Astrocyte (in vitro differentiated cells and primary cell): ENCODE data around the gene LIPF. TPM values are rescaled to one million over a fixed set of nuclear protein-coding genes. Genes with fewer than 3 reads are reported as not detected.
A peak's percentile ranks its signal among the peaks of the same experiment; 100 is the strongest.

Experiments
- DNase-seq: peaks from one replicate; pipeline ENCODE4 v3.0.0-alpha.2; 2010; ENCODE audit warnings: low read depth
- FAIRE-seq: peaks from 2 replicates; lab custom pipeline; 2011; peaks lifted over from hg19 to GRCh38; lab: Jason Lieb, UNC
- H2AFZ ChIP-seq: 2 replicates; pipeline ENCODE4 v1.6.0; 2012; ENCODE audit warnings: low read depth, low read length, inconsistent platforms
- H3K27ac ChIP-seq: 2 replicates; pipeline ENCODE4 v1.5.1; 2011; ENCODE audit warnings: low read depth, low read length, inconsistent platforms
- H3K27me3 ChIP-seq: 2 replicates; pipeline ENCODE4 v1.6.0; 2011; ENCODE audit warnings: low read length, inconsistent platforms; ENCODE audit not compliant: insufficient read depth
- H3K36me3 ChIP-seq: 2 replicates; pipeline ENCODE4 v1.5.1; 2011; ENCODE audit warnings: low read length, inconsistent platforms; ENCODE audit not compliant: insufficient read depth
- H3K4me1 ChIP-seq: 2 replicates; pipeline ENCODE4 v1.5.1; 2011; ENCODE audit warnings: low read length, inconsistent platforms; ENCODE audit not compliant: insufficient read depth
- H3K4me2 ChIP-seq: 2 replicates; pipeline ENCODE4 v1.6.0; 2012; ENCODE audit warnings: low read length, inconsistent platforms
- H3K4me3 ChIP-seq: 2 replicates; pipeline ENCODE4 v1.5.1; 2011; ENCODE audit warnings: low read depth, mild to moderate bottlenecking, low read length, inconsistent platforms; ENCODE audit not compliant: insufficient read depth
- H3K79me2 ChIP-seq: 2 replicates; pipeline ENCODE4 v1.6.0; 2012; ENCODE audit warnings: mild to moderate bottlenecking, low read length, inconsistent platforms; ENCODE audit not compliant: insufficient read depth
- H3K9ac ChIP-seq: 2 replicates; pipeline ENCODE4 v1.6.0; 2012; ENCODE audit warnings: mild to moderate bottlenecking, low read length, inconsistent platforms
- H3K9me3 ChIP-seq: 2 replicates; pipeline ENCODE4 v1.5.1; 2012; ENCODE audit warnings: low read depth, mild to moderate bottlenecking, low read length, inconsistent platforms; ENCODE audit not compliant: insufficient read depth
- H4K20me1 ChIP-seq: 2 replicates; pipeline ENCODE4 v1.6.0; 2012; ENCODE audit warnings: low read length, inconsistent platforms; ENCODE audit not compliant: insufficient read depth
- H3K27ac Mint-ChIP-seq: one replicate; pipeline ENCODE4 v1.8.0; 2021; ENCODE audit warnings: mild to moderate bottlenecking, mixed read lengths; ENCODE audit not compliant: unreplicated experiment
- H3K27me3 Mint-ChIP-seq: one replicate; pipeline ENCODE4 v1.8.0; 2021; ENCODE audit warnings: low read depth, mixed read lengths; ENCODE audit not compliant: unreplicated experiment
- H3K36me3 Mint-ChIP-seq: one replicate; pipeline ENCODE4 v1.8.0; 2021; ENCODE audit warnings: low read depth, mixed read lengths; ENCODE audit not compliant: unreplicated experiment
- H3K4me1 Mint-ChIP-seq: one replicate; pipeline ENCODE4 v1.8.0; 2021; ENCODE audit warnings: low read depth, mixed read lengths; ENCODE audit not compliant: unreplicated experiment
- H3K4me3 Mint-ChIP-seq: one replicate; pipeline ENCODE4 v1.8.0; 2021; ENCODE audit warnings: mild to moderate bottlenecking, moderate library complexity, mixed read lengths; ENCODE audit not compliant: unreplicated experiment
- H3K9me3 Mint-ChIP-seq: one replicate; pipeline ENCODE4 v1.8.0; 2021; ENCODE audit warnings: mild to moderate bottlenecking, mixed read lengths; ENCODE audit not compliant: unreplicated experiment
- CTCF ChIP-seq: IDR thresholded peaks from 2 replicates; pipeline ENCODE4 v1.5.1; 2011; ENCODE audit warnings: low read depth, mild to moderate bottlenecking, inconsistent platforms, low read length, moderate library complexity; ENCODE audit not compliant: insufficient read depth
- EZH2 ChIP-seq: IDR thresholded peaks from 2 replicates; pipeline ENCODE4 v1.6.1; 2012; ENCODE audit warnings: mild to moderate bottlenecking, low read length, inconsistent platforms; ENCODE audit not compliant: insufficient read depth
- total RNA-seq: library from RNA; stranded (reverse); gene quantifications from 2 replicates; pipeline ENCODE4 v1.2.1, GENCODE V29; 2021

Gene LIPF
- total RNA-seq, 1 donor from 2014 or later = not detected

DNA sequence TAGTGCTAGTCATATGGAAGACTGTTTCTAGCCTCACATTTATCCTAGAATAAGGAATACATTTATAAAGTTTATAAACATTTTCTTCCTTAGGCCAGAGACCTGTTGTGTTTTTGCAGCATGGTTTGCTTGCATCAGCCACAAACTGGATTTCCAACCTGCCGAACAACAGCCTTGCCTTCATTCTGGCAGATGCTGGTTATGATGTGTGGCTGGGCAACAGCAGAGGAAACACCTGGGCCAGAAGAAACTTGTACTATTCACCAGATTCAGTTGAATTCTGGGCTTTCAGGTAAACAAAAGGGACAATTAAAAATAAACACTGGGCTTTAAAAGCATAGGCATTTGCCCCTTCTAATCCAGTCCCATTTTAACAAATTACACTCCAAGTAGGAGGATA is 4.2 kb downstream of the LIPF start:
- Mint-ChIP-seq H3K36me3 (no peaks in the 10 kb centered on the region), H3K4me3 (no peak overlapping the region), H3K27me3 (no peaks in the 10 kb centered on the region), H3K4me1 (no peaks in the 10 kb centered on the region), H3K27ac (no peak overlapping the region), H3K9me3 (peaks cover 2% of the 10 kb centered on the region)
- no peak for TF ChIP-seq EZH2
- TF ChIP-seq CTCF = no peak
- H3K4me3 ChIP-seq = no peak overlapping the region
- H3K4me2 ChIP-seq = no peak overlapping the region
- no peak for DNase-seq
- no peaks in the 10 kb centered on the region for H3K4me1 ChIP-seq
- H3K9me3 ChIP-seq = no peaks in the 10 kb centered on the region
- FAIRE-seq = no peak
- H3K79me2 ChIP-seq = no peaks in the 10 kb centered on the region
- H4K20me1 ChIP-seq = no peaks in the 10 kb centered on the region
- no peaks in the 10 kb centered on the region for H3K36me3 ChIP-seq
- H3K27ac ChIP-seq = no peak overlapping the region
- no peak overlapping the region for H3K9ac ChIP-seq
- no peak overlapping the region for H2AFZ ChIP-seq
- no peaks in the 10 kb centered on the region for H3K27me3 ChIP-seq

DNA sequence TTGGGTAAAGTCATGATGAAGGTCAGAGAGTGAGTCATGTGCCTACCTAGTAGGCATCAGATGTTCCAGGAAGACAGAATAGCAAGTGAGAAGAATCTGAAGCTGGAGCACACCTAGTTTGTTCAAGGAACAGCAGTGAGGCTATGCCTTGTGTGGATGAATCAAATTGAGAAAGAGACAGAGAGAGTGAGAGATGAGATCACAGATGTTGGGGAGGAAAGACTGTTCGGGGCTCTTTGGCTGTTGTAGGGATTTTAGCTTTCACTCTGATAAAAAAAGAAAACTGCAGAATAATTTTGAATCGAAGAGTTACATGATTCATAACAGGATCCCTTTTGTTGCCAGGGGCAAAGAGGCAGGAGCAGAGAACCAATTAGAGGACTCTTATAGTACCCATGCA is 6.3 kb downstream of the LIPF start:
- peaks cover 2% of the 10 kb centered on the region for H3K9me3 Mint-ChIP-seq
- Histone ChIP-seq H3K27me3 (no peaks in the 10 kb centered on the region), H3K36me3 (no peaks in the 10 kb centered on the region), H2AFZ (no peak overlapping the region), H3K4me1 (no peaks in the 10 kb centered on the region), H4K20me1 (no peaks in the 10 kb centered on the region), H3K9me3 (no peaks in the 10 kb centered on the region), H3K4me2 (no peak overlapping the region), H3K9ac (no peak overlapping the region), H3K79me2 (no peaks in the 10 kb centered on the region), H3K27ac (no peak overlapping the region), H3K4me3 (no peak overlapping the region)
- H3K36me3 Mint-ChIP-seq = no peaks in the 10 kb centered on the region
- no peak overlapping the region for H3K4me3 Mint-ChIP-seq
- no peak for FAIRE-seq
- no peaks in the 10 kb centered on the region for H3K27me3 Mint-ChIP-seq
- no peak for TF ChIP-seq EZH2
- no peak for TF ChIP-seq CTCF
- DNase-seq = no peak
- H3K27ac Mint-ChIP-seq = no peak overlapping the region
- no peaks in the 10 kb centered on the region for H3K4me1 Mint-ChIP-seq

DNA sequence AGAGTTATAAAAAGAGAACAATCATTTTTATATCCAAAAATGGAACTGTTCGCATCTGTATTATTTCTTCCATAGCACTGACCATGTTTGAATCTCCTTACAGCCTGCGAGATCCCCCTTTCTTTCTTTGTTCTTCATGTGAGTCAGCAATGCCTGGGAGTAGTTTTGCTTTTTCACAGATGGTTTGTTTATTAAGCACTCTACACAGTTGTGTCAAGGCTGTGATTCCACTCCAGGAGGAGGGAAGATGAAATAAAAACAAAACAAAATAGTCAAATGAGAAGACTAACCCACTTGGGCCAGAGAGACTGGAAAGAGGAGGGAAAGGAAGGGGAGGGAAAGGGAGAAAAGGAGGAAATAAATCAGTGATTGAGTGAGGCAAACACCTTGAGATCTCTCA is 7.8 kb downstream of the LIPF start:
- H3K9me3 ChIP-seq = no peaks in the 10 kb centered on the region
- H3K27ac ChIP-seq = no peak overlapping the region
- no peak for FAIRE-seq
- H3K79me2 ChIP-seq = no peaks in the 10 kb centered on the region
- no peaks in the 10 kb centered on the region for H3K27me3 ChIP-seq
- Mint-ChIP-seq H3K4me1 (no peaks in the 10 kb centered on the region), H3K27me3 (no peaks in the 10 kb centered on the region), H3K9me3 (peaks cover 2% of the 10 kb centered on the region), H3K36me3 (no peaks in the 10 kb centered on the region), H3K27ac (no peak overlapping the region), H3K4me3 (no peak overlapping the region)
- DNase-seq = no peak
- no peaks in the 10 kb centered on the region for H3K4me1 ChIP-seq
- H3K4me3 ChIP-seq = no peak overlapping the region
- H4K20me1 ChIP-seq = no peaks in the 10 kb centered on the region
- H3K4me2 ChIP-seq = no peak overlapping the region
- H3K9ac ChIP-seq = no peak overlapping the region
- H2AFZ ChIP-seq = peak overlapping the region; percentile 59
- no peak for TF ChIP-seq EZH2
- TF ChIP-seq CTCF = no peak
- H3K36me3 ChIP-seq = no peaks in the 10 kb centered on the region
